AG04450 (cell line): ENCODE results near the gene ZBTB34. TPM values are rescaled to one million over a fixed set of nuclear protein-coding genes. Genes with fewer than 3 reads are reported as not detected.

ENCODE experiments used
- CTCF ChIA-PET: fragments of 300-600, 350-600 bp; formaldehyde crosslinking; extraction: SDS; loops from one replicate; lab custom pipeline; 2022; ENCODE audit warnings: antibody characterized with exemption, inconsistent platforms; lab: Charles Lee
- POLR2A ChIA-PET: fragments of 350-600 bp; formaldehyde crosslinking; extraction: SDS; loops from one replicate; lab custom pipeline; 2021; ENCODE audit warnings: antibody characterized with exemption, inconsistent platforms; lab: Yijun Ruan, JAX
- DNase-seq: peaks from one replicate; pipeline ENCODE4 v3.0.0-alpha.2; 2011; ENCODE audit warnings: low read depth, low spot score
- H3K27ac ChIP-seq: one replicate; pipeline ENCODE4 v1.5.1; 2012; ENCODE audit warnings: low read depth, low read length, control low read depth
- H3K27me3 ChIP-seq: one replicate; pipeline ENCODE4 v1.6.0; 2012; ENCODE audit warnings: low read length; ENCODE audit not compliant: control insufficient read depth, insufficient read depth
- H3K4me3 ChIP-seq: 2 replicates; pipeline ENCODE4 v1.5.1; 2011; ENCODE audit warnings: mild to moderate bottlenecking, low read depth, low read length, control low read depth
- H3K9me3 ChIP-seq: 2 replicates; pipeline ENCODE4 v1.5.1; 2012; ENCODE audit warnings: low read length; ENCODE audit not compliant: control insufficient read depth, insufficient read depth
- polyA plus RNA-seq: library from polyadenylated mRNA; depleted of rRNA; stranded (reverse); fragments of >200 nt; gene quantifications from 2 replicates; pipeline ENCODE4 v1.2.3, GENCODE V29; 2011
- TF ChIP-seq, protein P1 (sequence below): IDR thresholded peaks from 2 replicates; pipeline ENCODE4 v1.5.1; 2011; ENCODE audit warnings: low read depth, low read length, control low read depth, inconsistent platforms

Gene ZBTB34
- polyA plus RNA-seq, 1 experiment: 9.4 TPM

- TF ChIP-seq, protein P1, sequence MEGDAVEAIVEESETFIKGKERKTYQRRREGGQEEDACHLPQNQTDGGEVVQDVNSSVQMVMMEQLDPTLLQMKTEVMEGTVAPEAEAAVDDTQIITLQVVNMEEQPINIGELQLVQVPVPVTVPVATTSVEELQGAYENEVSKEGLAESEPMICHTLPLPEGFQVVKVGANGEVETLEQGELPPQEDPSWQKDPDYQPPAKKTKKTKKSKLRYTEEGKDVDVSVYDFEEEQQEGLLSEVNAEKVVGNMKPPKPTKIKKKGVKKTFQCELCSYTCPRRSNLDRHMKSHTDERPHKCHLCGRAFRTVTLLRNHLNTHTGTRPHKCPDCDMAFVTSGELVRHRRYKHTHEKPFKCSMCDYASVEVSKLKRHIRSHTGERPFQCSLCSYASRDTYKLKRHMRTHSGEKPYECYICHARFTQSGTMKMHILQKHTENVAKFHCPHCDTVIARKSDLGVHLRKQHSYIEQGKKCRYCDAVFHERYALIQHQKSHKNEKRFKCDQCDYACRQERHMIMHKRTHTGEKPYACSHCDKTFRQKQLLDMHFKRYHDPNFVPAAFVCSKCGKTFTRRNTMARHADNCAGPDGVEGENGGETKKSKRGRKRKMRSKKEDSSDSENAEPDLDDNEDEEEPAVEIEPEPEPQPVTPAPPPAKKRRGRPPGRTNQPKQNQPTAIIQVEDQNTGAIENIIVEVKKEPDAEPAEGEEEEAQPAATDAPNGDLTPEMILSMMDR: no peak
- POLR2A ChIA-PET: no interaction called here
Measured at GRCh38 chr9:126842220-126842842, 18.1 kb upstream of the ZBTB34 start.

DNA sequence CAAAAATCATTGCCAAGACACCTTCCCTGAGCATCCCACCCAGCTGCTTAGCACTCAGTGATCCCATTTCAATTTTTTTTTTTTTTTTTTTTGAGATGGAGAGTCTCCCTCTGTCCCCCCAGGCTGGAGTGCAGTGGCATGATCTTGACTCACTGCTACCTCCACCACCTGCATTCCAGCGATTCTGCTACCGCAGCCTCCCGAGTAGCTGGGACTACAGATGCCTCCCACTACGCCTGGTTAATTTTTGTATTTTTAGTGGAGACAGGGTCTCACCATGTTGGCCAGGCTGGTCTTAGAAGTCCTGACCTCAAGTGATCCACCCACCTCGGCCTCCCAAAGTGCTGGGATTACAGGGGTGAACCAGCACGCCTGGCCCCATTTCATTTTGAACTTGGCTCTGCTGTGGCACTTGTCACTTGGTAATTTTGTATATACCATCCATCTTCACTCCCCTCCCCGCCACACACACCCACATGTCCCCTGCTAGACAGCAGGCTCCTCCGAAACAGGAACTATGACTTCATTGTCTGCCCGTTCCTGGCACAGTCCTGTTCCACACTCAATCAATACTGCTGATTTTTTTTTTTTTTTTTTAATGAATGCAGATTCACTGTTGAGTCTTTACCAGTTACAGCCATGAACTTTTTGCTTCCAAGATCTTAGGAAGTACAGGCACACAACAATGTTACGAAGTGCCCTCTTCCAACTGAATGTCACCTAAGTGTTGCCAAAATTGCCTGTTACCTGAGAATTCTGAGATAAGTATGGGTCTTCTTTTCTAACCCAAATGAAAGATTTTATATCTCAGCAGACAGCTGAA, 17.3 kb upstream of the ZBTB34 start:
- CTCF ChIA-PET: interaction anchor here (2.0 kb wide), 1 partner anchor 16 kb away, joined by 6 read pairs; no protein-coding TSS in a partner anchor
- no peak for DNase-seq
- Histone ChIP-seq H3K27me3 (no peaks in the 10 kb centered on the region), H3K27ac (no peak overlapping the region), H3K9me3 (no peaks in the 10 kb centered on the region), H3K4me3 (no peak overlapping the region)
- POLR2A ChIA-PET: no interaction called here
- TF ChIP-seq, protein P1: no peak

More at GRCh38 chr9:126842220-126842842, 18.1 kb upstream of the ZBTB34 start:
- no peaks in the 10 kb centered on the region for H3K27me3 ChIP-seq
- no peak for DNase-seq
- no peak overlapping the region for H3K27ac ChIP-seq
- no peak overlapping the region for H3K4me3 ChIP-seq
- CTCF ChIA-PET: no interaction called here
- no peaks in the 10 kb centered on the region for H3K9me3 ChIP-seq

- Histone ChIP-seq H3K4me3 (no peak overlapping the region), H3K27me3 (no peaks in the 10 kb centered on the region), H3K27ac (no peak overlapping the region), H3K9me3 (no peaks in the 10 kb centered on the region)
- DNase-seq: peak; percentile 20
- TF ChIP-seq, protein P1: no peak
- ChIA-PET CTCF (interaction anchor here (2.0 kb wide), 1 partner anchor 15 kb away, joined by 6 read pairs; no protein-coding TSS in a partner anchor), POLR2A (no interaction called here)
Measured at GRCh38 chr9:126844085-126844484, 16.4 kb upstream of the ZBTB34 start.

GRCh38 chr9:126847051-126847450, 13.4 kb upstream of the ZBTB34 start:
- Histone ChIP-seq H3K27me3 (peaks cover 12% of the 10 kb centered on the region), H3K9me3 (no peaks in the 10 kb centered on the region), H3K4me3 (no peak overlapping the region), H3K27ac (no peak overlapping the region)
- CTCF ChIA-PET: no interaction called here
- no peak for DNase-seq
- POLR2A ChIA-PET: no interaction called here
- TF ChIP-seq, protein P1: no peak
